HepG2 (cell line): ENCODE data around the gene TSHZ2.

Source experiments
- EP300 ChIP-seq, 3 experiments: sonication (generic) in 1 of 3; formaldehyde crosslinking in 1 of 3; IDR thresholded peaks; 2 replicates each; pipeline versions ENCODE4 v1.5.1 to v1.6.1; 2011 to 2020; ENCODE audit warnings: low read depth in 2 of 3, low read length in 2 of 3, borderline replicate concordance in 1 of 3, improper control_type of control experiment in 1 of 3, mild to moderate bottlenecking in 1 of 3, missing genetic modification reagents in 1 of 3, moderate library complexity in 1 of 3
- ETV6 ChIP-seq: sonication (generic); formaldehyde crosslinking; conservative IDR thresholded peaks from 2 replicates; pipeline ENCODE4 v1.4.0; 2020; ENCODE audit warnings: missing genetic modification reagents
- PHF8 ChIP-seq: sonication (generic); formaldehyde crosslinking; IDR thresholded peaks from 2 replicates; pipeline ENCODE4 v1.5.0; 2020; ENCODE audit warnings: missing genetic modification reagents
- TF ChIP-seq, protein P1 (sequence below): sonication (generic); formaldehyde crosslinking; IDR thresholded peaks from 2 replicates; pipeline ENCODE4 v1.9.0; 2021; ENCODE audit warnings: missing genetic modification reagents, borderline replicate concordance
- TF ChIP-seq, protein P2 (sequence below): sonication (generic); formaldehyde crosslinking; IDR thresholded peaks from 2 replicates; pipeline ENCODE4 v1.5.0; 2020; ENCODE audit warnings: missing genetic modification reagents

DNA sequence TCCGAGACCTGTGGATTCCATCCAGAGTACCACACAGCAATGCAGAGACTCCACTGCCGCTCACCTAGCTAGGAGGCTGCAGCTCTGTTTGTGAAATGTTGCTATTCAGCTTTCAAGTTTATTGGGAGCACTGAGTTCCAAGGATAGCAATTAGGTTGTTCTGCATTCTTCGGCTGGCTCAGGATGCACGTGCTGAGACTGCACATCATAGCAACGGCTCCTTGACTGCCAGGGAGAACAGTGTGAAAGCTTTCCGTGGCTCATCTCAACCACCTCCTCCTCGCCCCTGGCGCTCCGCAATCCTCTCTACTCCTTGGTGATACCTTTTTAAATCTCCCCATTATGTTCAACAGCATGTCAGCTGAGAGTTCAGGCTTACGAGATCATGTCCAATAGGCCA, 116.6 kb downstream of the TSHZ2 start:
- TF ChIP-seq, protein P1, sequence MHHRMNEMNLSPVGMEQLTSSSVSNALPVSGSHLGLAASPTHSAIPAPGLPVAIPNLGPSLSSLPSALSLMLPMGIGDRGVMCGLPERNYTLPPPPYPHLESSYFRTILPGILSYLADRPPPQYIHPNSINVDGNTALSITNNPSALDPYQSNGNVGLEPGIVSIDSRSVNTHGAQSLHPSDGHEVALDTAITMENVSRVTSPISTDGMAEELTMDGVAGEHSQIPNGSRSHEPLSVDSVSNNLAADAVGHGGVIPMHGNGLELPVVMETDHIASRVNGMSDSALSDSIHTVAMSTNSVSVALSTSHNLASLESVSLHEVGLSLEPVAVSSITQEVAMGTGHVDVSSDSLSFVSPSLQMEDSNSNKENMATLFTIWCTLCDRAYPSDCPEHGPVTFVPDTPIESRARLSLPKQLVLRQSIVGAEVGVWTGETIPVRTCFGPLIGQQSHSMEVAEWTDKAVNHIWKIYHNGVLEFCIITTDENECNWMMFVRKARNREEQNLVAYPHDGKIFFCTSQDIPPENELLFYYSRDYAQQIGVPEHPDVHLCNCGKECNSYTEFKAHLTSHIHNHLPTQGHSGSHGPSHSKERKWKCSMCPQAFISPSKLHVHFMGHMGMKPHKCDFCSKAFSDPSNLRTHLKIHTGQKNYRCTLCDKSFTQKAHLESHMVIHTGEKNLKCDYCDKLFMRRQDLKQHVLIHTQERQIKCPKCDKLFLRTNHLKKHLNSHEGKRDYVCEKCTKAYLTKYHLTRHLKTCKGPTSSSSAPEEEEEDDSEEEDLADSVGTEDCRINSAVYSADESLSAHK (CRISPR knock-in tag) = no peak
- TF ChIP-seq, protein P2, sequence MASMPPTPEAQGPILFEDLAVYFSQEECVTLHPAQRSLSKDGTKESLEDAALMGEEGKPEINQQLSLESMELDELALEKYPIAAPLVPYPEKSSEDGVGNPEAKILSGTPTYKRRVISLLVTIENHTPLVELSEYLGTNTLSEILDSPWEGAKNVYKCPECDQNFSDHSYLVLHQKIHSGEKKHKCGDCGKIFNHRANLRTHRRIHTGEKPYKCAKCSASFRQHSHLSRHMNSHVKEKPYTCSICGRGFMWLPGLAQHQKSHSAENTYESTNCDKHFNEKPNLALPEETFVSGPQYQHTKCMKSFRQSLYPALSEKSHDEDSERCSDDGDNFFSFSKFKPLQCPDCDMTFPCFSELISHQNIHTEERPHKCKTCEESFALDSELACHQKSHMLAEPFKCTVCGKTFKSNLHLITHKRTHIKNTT (CRISPR knock-in tag) = no peak
- TF ChIP-seq EP300 (IDR thresholded peaks at IDR 0.05; ENCODE audit: low read depth in 2 of 2, low read length in 2 of 2) = no peak
- TF ChIP-seq EP300 (CRISPR knock-in tag; IDR thresholded peaks at IDR 0.05; ENCODE audit: borderline replicate concordance) = no peak
- no peak for TF ChIP-seq PHF8 (CRISPR knock-in tag)
- no peak for TF ChIP-seq ETV6 (CRISPR knock-in tag)
